HG03439 (cell line): ENCODE measurements around the gene CACNG3.
"Not testable (repeated sequence)": the region's sequence is repeated elsewhere in the genome, so short reads cannot be mapped to it uniquely, and the experiment has no call there.

ENCODE experiments used
- ATAC-seq: cut with Tn5 transposase; IDR thresholded peaks from one replicate; pipeline ENCODE4 v1.9.1; 2021; ENCODE audit warnings: mild to moderate bottlenecking, moderate library complexity; ENCODE audit not compliant: unreplicated experiment

Gene CACNG3

DNA sequence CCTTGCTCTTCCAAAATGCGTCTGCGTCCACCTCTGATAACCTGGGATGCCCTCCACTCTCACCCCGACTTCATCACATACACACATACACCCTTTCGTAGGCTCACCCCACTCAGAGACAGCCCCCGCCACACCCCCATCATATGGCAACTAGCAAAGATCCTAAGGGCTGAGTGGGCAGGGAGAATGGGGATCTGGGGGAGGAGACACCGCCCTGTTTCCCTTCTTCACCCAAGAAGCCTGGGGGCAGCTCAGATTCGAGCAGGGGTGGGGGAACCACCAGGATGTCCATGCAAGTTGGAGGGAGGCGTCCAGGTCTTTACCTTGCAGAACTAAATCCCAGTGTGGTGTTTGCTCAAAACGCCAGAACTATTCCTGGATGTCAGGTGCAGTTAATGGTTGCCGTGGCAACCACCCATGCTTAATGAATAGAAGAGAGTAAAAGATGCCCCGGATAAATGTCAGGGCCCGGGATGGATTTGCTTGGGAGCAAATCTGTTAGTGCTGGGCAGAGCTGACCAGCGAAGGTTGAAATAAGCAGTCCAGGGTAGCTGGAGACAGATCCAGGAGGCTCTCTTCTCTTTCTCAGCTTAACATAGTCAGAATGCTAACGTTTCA, 72.8 kb downstream of the CACNG3 start:
- ATAC-seq: no peak

DNA sequence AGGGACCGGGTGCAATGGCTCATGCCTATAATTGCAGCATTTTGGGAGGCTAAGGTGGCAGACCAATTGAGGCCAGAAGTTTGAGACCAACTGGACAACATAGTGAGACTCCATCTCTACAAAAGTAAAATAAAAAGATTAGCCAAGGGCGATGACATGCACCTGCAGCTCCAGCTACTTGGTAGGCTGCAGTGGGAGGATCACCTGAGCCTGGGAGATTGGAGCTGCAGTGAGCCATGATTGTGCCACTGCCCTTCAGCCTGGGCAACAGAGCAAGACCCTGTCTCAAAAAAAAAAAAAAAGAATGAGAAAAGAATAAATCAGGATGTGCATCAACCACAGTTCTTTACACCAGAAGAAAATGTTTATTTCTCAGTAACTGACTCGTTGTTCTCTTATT, 76.0 kb downstream of the CACNG3 start:
- no peak for ATAC-seq

DNA sequence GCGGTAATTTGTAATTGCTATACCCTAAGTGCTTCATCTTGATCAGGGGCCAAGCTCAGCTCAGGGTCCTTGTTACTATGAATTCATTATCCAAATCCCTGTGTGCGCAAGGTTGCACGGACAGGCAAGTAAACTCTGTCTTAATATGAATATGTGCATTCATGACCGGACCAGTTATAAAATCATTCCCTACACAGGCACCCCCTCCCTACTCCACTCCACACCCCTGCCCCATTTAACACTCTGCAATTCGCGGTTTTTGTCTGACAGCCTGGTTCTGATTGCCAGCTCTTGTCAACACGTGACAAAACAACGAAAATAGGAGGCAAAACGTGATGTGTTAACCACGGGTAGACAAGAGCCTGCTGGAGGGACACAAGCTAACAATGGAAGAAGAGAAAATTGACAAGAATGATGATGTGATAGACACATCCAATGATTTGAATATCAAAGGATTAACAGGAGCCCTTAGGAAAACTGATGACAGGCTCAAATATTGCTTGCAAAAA, 76.5 kb downstream of the CACNG3 start:
- no peak for ATAC-seq

DNA sequence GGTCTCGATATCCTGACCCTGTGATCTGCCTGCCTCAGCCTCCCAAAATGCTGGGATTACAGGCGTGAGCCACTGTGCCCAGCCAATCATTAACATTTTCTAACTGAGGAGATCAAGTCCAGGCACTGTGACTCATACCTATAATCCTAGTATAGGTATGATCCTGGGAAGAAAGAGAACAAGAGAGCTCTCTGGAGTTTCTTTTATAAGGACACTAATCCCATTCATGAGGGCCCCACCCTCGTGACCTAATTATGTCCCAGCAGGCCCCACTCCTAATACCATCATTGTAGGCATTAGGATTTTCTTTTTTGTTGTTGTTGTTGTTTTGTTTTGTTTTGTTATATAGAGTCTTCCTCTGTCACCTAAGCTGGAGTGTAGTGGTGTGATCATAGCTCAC, 80.4 kb downstream of the CACNG3 start:
- no peak for ATAC-seq

DNA sequence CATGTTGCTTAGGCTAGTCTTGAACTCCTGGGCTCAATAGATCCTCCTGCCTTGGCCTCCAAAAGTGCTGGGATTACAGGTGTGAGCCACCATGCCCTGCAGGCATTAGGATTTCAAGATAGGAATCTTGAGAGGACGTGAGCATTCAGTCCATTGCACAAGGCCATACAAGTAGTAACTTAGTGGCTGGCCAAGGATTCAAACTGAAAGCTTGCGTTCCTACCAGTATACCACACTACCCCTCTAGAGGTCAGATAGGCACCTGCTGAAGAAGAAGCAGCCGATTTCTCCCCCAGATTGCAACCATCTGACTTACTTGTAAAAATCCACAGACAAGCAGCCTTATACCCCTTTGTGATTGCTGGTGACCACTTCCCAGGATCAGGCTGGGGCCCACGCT, 80.9 kb downstream of the CACNG3 start:
- ATAC-seq: no peak

DNA sequence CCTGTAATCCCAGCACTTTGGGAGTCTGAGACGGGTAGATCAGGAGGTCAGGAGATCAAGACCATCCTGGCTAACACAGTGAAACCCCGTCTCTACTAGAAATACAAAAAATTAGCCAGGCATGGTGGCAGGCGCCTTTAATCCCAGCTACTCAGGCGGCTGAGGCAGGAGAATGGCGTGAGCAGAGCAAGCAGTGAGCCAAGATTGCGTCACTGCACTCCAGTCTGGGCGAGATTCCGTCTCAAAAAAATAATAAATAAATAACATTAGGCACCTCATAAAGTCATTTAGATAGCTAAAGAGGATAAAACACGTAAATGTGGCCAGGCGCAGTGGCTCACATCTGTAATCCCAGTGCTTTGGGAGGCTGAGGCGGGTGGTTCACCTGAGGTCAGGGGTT, 87.7 kb downstream of the CACNG3 start:
- not testable (repeated sequence) for ATAC-seq

DNA sequence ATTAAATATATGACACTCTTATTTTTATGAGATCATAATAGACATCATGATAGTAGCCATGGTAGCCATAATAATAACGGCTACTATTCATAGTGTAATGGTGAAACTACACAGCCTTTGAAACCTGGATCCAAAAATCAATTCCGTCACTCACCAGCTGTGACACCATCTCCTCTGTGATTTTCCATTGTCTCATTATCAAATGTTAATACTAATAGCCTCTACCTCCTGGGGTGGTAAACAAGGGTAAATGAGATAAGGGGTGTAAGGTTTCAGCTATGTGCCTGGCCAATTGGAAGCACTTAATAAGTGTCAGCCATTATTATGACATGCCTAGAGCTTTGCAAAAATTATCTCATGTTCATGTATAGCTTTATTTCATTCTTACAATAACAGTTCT, 88.6 kb downstream of the CACNG3 start:
- ATAC-seq: no peak

DNA sequence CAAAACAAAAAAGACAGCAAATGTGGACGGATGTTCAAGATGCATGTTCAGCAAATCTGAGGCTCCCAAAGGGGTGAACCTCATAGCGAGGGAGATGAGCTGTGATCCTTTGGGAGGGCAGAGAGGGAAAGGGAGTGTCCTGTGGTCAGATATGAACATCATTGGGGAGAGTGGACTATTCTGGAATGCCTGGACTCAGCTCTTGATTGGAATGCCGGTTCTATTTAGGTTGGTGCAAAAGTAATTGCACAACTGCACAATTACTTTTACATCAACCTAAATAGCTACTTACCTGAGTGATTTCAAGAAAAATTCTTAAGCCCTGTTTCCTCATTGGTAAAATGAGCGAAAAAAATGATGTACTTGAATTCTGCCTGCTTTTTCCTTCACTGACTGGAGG, 89.6 kb downstream of the CACNG3 start:
- no peak for ATAC-seq

DNA sequence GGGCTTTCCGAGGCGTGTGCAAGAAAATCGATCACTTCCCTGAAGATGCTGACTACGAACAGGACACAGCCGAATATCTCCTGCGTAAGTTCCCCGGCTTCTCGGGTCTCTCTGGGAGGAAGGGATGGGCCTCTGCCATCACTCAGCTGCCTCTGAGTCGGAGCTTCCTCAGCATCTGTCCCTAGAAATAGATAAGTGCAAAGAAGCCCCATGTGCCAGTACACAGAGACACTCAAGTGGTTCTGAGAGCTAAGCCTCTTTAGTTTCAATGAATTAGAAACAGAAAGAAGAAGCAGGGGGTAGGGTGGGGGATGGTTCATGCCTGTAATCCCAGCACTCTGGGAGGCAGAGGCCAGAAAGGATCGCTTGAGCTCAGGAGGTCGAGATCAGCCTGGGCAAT, 90.6 kb downstream of the CACNG3 start:
- no peak for ATAC-seq

DNA sequence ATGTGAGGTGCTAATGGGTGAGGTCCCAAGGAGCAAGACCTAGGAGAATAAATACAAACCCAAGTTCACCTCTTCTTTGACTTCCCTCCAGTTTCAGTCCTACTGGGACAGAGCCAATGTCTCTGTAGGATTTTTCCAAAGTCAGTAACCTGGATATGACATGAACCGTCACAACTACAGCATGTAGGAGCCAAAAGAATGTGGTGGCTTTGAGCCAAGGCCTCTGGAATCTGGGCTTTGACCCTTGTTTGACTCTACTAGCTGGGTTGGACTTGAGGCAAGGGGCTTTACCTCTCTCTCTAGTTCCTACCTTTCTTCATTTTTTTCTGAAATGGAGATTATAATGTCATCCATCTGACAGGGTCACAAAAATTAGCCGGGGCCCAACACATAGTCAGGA, 91.4 kb downstream of the CACNG3 start:
- no peak for ATAC-seq

DNA sequence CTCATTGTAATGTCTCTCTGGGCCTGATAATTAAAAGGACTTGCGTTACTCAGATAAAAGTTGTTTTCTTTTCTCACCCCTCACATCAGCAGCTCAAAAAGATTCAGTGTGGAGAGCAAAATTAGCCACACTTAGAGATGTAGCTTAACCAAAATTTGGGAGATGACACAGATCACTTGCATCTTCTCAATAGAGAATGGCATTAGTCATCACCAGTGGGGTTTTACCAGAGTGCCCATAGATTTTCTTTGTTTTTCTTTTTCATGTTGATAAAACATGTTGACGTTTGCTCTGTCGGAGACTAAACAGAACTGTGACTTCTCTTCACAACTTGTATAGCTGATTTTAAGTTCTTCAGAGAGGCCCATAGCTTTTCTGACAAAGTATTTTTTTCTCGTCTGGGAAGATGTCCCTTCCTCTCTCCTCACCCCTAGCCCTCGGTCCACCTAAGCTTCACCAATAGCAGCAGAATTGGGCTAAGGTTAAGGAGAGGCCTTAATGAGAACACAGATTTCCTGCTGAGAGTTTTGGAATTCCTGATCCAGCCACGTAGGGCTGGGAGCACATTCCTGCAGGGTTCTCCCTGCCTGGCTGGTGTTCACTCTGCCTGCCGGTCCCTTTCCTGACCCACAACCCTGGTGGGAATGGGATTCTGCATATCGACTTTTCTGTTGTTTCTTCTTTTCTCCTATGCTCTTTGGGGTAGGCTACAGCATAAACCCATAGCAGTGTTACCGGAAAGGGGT, 92.6 kb downstream of the CACNG3 start:
- ATAC-seq: no peak

DNA sequence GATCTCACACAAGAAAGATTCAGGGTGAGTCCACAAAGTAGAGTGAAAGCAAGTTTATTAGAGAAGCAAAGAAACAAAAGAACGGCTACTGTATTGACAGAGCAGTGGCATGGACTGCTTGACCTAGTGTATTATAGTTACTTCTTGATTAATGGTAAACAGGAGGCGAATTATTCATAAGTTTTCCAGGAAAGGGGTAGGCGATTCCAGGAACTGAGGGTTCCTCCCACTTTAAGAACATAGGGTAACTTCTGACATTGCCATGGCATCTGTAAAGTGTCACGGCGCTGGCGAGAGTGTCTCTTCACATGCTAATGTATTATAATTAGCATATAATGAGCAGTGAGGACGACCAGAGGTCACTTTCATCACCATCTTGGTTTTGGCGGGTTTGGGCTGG, 93.2 kb downstream of the CACNG3 start:
- ATAC-seq: no peak

DNA sequence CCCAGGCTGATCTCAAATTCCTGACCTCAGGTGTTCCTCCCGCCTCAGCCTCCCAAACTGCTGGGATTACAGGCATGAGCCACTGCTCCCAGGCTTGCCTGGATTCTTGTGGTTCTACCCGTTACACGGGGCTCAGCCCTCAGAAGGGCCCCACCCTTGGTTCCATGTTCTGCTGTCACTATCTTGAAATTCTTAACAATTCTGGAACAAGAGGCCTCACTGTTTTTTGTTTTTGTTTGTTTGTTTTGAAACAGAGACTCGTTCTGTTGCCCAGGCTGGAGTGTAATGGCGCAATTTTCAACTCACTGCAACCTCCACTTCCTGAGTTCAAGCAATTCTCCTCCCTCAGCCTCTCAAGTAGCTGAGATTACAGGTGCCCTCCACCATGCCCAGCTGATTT, 96.6 kb downstream of the CACNG3 start:
- no peak for ATAC-seq

DNA sequence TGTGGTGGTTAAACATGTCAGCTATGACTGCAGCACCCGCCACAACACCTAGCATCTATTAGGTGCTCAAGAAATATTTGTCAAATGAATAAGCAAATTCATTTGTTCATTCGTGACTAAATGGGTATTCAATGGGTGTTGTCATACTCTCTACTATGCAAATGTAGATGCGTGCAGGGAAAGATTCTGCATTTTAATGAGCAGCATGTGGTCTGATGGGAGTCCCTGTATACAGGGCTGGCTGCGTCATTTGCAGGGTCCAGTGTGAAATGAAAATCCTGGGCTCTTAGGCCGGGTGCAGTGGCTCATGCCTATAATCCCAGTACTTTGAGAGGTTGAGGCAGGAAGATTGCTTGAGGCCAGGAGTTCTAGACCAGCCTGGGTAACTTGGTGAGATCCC, 97.5 kb downstream of the CACNG3 start:
- ATAC-seq: no peak

DNA sequence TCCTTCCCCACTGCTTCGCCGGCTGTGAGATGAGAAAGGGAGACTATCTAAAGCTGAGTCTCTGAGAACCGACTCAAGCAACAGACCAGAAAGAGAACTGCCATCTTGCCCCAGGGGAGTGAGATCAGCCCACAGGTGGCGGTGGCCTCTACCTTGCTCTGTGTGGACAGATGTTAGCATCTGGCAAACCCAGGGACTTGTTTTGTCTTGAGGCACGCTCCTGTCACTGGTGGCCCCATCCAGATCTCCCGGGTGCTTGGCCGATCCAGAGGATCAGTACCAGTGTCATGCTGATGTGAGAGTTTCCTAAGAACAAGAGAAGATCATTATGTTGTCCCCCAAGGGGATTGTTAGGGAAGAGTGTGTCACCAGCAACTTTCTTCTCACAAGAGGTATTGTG, 101.4 kb downstream of the CACNG3 start:
- no peak for ATAC-seq

DNA sequence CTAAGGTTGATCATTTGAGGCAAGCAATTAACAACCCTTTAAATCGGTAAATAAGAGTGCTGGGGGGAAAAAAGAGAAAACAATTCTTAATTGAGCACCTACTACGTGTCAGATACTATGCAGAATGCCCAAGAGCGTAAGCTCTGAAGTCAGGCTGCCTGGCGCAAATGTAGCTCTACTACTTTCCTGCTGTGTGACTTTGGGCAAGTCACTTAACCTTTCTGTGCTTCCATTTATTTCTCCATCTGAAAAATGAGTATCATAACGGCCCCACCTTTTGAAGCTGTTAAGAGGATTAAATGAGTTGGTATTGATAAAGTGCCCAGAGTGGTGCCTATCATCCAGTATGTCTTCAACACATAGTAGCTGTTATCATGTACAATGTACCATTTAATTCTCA, 102.0 kb downstream of the CACNG3 start:
- no peak for ATAC-seq

DNA sequence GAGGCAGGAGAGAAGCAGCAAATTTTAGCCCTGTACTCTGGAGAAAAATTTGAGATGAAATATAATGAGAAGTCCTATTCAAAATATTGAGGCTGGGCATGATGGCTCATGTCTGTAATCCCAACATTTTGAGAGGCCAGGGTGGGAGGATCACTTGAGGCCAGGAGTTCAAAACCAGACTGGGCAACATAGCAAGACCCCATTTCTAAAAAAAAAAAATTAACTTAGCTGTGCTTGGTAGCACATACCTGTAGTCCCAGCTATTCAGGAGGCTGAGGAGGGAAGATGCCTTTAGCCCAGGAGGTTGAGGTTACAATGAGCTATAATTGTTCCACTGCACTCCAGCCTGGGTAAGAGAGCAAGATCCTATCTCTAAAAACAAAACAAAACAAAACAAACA, 103.4 kb downstream of the CACNG3 start:
- no peak for ATAC-seq

DNA sequence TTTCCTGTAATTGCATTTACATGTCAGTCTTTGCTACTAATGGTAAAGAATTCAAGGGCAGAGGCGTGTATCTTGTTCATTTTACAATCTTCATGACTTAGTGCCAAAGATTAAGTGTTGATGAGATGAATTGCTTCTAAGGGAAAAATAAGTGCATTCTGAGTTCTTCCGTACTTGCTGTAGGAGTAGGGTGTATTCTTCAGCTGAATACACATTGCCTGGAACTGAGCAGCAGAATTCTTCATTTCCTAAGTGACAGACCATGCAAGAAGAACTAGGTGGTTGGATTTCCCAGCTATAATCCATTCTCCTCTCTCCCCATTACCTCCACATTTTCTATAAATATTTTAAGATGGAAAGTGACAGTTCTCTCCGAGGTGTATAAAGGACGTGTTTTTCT, 104.8 kb downstream of the CACNG3 start:
- no peak for ATAC-seq

DNA sequence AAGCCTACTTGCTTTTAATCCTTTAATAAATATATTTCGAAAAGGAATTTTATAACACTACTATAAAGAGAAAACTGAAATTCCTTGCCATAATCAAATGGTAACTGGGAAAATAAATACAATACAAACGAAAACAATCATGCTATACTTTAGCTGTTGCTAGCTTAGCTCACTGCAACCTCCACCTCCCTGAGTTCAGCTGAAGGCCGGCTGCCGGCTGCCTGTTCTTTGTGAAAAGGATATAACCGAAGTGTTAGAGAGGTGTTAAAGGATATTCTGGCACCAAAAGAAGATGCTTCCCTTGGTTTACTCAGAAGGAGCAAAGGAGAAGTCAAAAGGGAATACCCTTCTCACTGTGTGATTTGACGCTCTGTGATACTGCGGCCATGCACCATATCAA, 108.5 kb downstream of the CACNG3 start:
- ATAC-seq: no peak

DNA sequence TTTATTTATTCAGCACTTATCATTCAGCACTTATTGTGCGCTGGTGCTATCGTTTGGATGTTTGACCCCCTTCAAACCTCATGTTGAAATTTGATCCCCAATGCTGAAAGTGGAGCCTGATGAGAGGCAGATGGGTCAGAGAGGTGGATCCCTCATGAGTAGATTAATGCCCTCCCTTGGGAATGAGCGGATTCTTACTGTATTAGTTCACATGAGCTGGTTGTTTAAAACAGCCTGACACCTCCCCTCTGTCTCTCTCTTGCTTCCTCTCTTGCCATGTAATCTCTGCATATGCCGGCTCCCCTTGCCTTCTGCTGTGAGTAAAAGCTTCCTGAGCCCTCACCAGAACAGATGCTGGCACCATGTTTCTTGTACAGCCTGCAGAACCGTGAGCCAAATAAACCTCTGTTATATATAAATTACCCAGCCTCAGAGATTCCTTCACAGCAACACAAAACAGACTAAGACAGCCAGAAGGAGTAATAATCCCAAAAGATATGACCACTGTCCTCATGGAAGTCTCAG, 111.1 kb downstream of the CACNG3 start:
- no peak for ATAC-seq

DNA sequence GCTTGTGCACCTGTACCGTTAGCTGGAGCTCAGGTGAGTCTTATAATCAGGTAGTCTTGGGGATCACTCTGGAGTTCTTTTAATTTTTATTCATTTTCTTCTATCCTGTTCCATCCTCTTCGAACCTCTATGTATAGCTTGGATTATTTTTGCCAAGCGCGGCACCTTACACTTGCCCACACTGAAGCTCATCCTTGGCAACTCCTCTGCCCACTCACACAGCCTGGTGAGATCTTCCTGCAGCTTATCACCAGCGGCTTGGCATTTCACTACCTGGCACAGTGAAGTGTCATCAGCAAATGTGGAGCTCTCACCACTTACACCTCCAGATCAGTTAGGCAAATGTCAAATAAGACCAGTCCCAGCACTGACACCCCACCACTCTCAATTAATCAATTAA, 116.7 kb downstream of the CACNG3 start:
- ATAC-seq: no peak

DNA sequence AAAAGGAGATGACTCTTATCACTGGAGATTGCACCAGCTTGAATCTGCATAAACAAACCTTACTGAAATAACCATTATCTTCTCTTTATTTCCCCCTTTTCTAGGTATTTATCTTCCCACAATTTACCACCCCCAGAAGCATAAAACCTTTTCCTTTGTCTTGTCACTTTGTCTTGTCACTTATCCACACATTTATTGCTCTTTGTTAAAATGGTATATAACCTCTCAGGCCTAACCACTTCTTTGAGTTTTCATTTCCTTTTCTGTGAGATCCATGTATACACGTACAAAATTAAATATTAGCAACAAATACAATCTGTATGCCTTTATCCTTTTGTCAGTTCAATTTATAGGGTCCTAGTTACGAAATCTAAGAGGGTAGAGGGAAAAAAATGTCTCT, 122.9 kb downstream of the CACNG3 start:
- no peak for ATAC-seq
